Tibial nerve (tissue), 4 donors: Measurements from ENCODE around the gene FLNC.
A peak's percentile ranks its signal among the peaks of the same experiment; 100 is the strongest.

ENCODE experiments used
- CTCF ChIP-seq, 5 experiments: fragments of 200-600 bp in 3 of 5; fragments of 450-650 bp in 2 of 5; sonication (generic) in 3 of 5; IDR thresholded peaks; one replicate each; pipeline ENCODE4 v1.5.1; 2016 to 2019; ENCODE audit warnings: antibody characterized with exemption in 5 of 5, mild to moderate bottlenecking in 3 of 5, moderate library complexity in 2 of 5
- EP300 ChIP-seq, 2 donors: sonication (generic); formaldehyde crosslinking; IDR thresholded peaks; one replicate each; pipeline ENCODE4 v1.6.1; 2017; ENCODE audit warnings: antibody characterized with exemption in 2 of 2, mild to moderate bottlenecking in 1 of 2
- POLR2A ChIP-seq, 2 donors: fragments of 450-650 bp; IDR thresholded peaks; one replicate each; pipeline ENCODE4 v1.6.1; 2017; ENCODE audit warnings: antibody characterized with exemption in 2 of 2, mild to moderate bottlenecking in 2 of 2, moderate library complexity in 2 of 2

- no peak for TF ChIP-seq EP300 (IDR thresholded peaks at IDR 0.05)
- peak; percentile 54 to 82 (median 59) for TF ChIP-seq CTCF (IDR thresholded peaks at IDR 0.05)
- TF ChIP-seq POLR2A (IDR thresholded peaks at IDR 0.05), result no peak
These were observed 49.9 kb downstream of the FLNC start for GRCh38 chr7:128879939-128880746.
